Measurements from ENCODE around the gene C2CD4D.

The C2CD4D gene

DNA sequence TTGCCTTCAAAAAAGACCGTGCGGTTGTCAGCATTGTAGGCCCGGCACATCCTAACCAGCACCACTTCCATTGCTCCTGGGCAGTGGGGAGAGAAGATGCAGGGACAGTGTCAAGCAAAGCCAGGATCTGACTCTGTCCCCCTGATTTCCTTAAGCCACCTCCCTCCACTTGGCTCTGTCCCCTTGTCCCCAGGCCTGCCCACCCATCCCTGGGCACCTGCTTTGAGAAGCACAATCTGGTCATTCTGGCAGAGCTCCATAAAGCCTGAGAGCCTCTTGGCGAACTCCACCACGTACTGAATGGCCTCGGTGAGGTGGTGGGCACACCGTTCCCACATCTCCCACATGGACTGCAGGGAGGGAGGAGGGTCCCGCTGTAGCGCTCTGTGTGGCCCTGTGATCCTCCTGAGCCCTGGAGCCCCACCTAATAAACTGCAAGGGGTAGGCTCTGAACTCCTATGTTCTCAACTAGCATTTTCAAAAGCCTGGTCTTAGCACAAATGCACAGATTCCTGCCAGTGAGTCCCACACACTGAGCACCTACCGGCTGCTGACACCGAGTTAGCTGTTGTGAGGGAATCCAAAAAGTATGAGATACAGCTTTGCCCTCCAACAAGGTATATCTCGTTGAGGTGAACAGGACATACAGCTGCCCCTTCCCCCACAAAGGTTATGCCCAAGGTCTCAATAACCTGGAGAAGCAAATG lies 26.2 kb downstream of the C2CD4D start:
- Histone ChIP-seq H4K20me1 (ENCODE audit: low read depth, low read length) (no peaks in the 10 kb centered on the region), H3K27me3 (ENCODE audit: low read length) (no peaks in the 10 kb centered on the region)

DNA sequence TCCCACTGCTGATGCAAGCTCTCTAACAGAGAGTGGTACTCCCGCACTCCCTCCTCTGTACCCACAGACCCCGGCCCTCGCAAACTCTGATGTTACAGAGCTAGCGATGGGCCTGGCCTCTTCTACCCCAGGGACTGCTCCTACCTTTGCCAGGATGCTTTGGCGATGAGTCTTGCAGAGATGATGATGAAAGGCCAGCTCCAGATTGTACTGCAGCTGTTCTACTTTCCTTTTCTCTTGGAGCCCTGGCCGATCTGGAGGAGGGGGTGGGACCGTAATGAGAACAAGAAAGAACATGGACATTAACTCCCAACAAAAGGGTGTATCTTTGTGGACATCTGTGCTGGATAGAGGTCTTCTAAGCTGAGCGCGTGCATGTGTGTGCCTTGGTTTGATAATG lies 28.4 kb downstream of the C2CD4D start:
- TF ChIP-seq EZH2phosphoT487 (conservative IDR thresholded peaks at IDR 0.05; ENCODE audit: low read length), result no peak
- TF ChIP-seq, protein P1, sequence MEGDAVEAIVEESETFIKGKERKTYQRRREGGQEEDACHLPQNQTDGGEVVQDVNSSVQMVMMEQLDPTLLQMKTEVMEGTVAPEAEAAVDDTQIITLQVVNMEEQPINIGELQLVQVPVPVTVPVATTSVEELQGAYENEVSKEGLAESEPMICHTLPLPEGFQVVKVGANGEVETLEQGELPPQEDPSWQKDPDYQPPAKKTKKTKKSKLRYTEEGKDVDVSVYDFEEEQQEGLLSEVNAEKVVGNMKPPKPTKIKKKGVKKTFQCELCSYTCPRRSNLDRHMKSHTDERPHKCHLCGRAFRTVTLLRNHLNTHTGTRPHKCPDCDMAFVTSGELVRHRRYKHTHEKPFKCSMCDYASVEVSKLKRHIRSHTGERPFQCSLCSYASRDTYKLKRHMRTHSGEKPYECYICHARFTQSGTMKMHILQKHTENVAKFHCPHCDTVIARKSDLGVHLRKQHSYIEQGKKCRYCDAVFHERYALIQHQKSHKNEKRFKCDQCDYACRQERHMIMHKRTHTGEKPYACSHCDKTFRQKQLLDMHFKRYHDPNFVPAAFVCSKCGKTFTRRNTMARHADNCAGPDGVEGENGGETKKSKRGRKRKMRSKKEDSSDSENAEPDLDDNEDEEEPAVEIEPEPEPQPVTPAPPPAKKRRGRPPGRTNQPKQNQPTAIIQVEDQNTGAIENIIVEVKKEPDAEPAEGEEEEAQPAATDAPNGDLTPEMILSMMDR (IDR thresholded peaks at IDR 0.05; ENCODE audit: insufficient read depth, low read length, poor library complexity, severe bottlenecking), result no peak
- no peaks in the 10 kb centered on the region for H4K20me1 ChIP-seq (ENCODE audit: low read depth, low read length)
- no peaks in the 10 kb centered on the region for H3K79me2 ChIP-seq (ENCODE audit: insufficient read depth, low read length)
- H3F3A ChIP-seq (ENCODE audit: insufficient read depth), result no peaks in the 10 kb centered on the region
- no peaks in the 10 kb centered on the region for H3K27me3 ChIP-seq (ENCODE audit: low read length)
- no peak overlapping the region for H3K4me3 ChIP-seq (ENCODE audit: insufficient read depth, low read length, poor library complexity, severe bottlenecking)
- H3K9me3 ChIP-seq (ENCODE audit: insufficient read depth, low read length), result no peaks in the 10 kb centered on the region
- no peak overlapping the region for H3K4me2 ChIP-seq (ENCODE audit: low read depth, low read length, poor library complexity, severe bottlenecking)
- H3K9me2 ChIP-seq (replicated peaks; ENCODE audit: insufficient read depth, low read length), result no peaks in the 10 kb centered on the region
- H3K27ac ChIP-seq (ENCODE audit: low read depth, low read length), result no peak overlapping the region
- no peaks in the 10 kb centered on the region for H3K36me3 ChIP-seq (ENCODE audit: low read length)
- H2AFZ ChIP-seq (ENCODE audit: low read depth, low read length, severe bottlenecking), result no peak overlapping the region
- H3K9ac ChIP-seq (ENCODE audit: low read length), result no peak overlapping the region

More for the DNA sequence above, 26.2 kb downstream of the C2CD4D start:
- H3K4me3 ChIP-seq (ENCODE audit: insufficient read depth, low read length, poor library complexity, severe bottlenecking), result no peak overlapping the region
- H3K9ac ChIP-seq (ENCODE audit: low read length), result no peak overlapping the region
- no peaks in the 10 kb centered on the region for H3F3A ChIP-seq (ENCODE audit: insufficient read depth)
- H2AFZ ChIP-seq (ENCODE audit: low read depth, low read length, severe bottlenecking), result no peak overlapping the region
- no peaks in the 10 kb centered on the region for H3K79me2 ChIP-seq (ENCODE audit: insufficient read depth, low read length)
- H3K9me2 ChIP-seq (replicated peaks; ENCODE audit: insufficient read depth, low read length), result no peaks in the 10 kb centered on the region
- no peaks in the 10 kb centered on the region for H3K9me3 ChIP-seq (ENCODE audit: insufficient read depth, low read length)
- H3K4me2 ChIP-seq (ENCODE audit: low read depth, low read length, poor library complexity, severe bottlenecking), result no peak overlapping the region
- H3K27ac ChIP-seq (ENCODE audit: low read depth, low read length), result no peak overlapping the region
- no peak for TF ChIP-seq EZH2phosphoT487 (conservative IDR thresholded peaks at IDR 0.05; ENCODE audit: low read length)
- TF ChIP-seq, protein P1 (IDR thresholded peaks at IDR 0.05; ENCODE audit: insufficient read depth, low read length, poor library complexity, severe bottlenecking), result no peak
- no peaks in the 10 kb centered on the region for H3K36me3 ChIP-seq (ENCODE audit: low read length)

DNA sequence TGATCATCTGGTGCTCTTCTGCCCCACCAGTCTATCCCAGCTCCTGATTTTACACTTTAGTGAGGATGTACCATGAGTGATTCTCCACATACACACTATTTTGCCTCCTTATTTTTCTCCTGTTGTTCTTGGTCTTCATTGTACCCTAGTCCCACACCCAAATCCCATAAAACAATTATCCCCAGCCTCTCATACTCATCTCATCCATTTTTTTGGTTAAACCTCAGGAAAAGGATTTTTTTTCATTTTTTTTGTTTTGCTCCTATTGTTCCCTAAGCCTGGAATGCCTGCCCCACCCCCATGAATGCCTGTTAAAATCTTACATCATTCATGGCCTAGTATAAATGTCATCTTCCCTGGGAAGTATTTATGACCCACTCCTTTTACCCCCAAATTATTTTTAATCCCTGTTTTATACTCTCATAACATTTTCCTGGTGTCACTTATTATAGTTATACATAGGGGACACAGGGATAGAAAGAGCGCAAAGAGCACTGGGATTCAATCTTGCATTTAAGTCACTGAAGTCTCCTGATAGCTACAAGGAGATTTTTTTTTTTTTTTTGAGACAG lies 29.5 kb downstream of the C2CD4D start:
- Histone ChIP-seq H4K20me1 (ENCODE audit: low read depth, low read length) (no peaks in the 10 kb centered on the region), H3K27ac (ENCODE audit: low read depth, low read length) (no peak overlapping the region), H3K4me3 (ENCODE audit: insufficient read depth, low read length, poor library complexity, severe bottlenecking) (no peak overlapping the region), H3K9me3 (ENCODE audit: insufficient read depth, low read length) (no peaks in the 10 kb centered on the region), H3K79me2 (ENCODE audit: insufficient read depth, low read length) (no peaks in the 10 kb centered on the region), H3K4me2 (ENCODE audit: low read depth, low read length, poor library complexity, severe bottlenecking) (no peak overlapping the region), H3K27me3 (ENCODE audit: low read length) (no peaks in the 10 kb centered on the region), H3F3A (ENCODE audit: insufficient read depth) (no peaks in the 10 kb centered on the region), H3K9me2 (replicated peaks; ENCODE audit: insufficient read depth, low read length) (no peaks in the 10 kb centered on the region), H3K9ac (ENCODE audit: low read length) (no peak overlapping the region), H3K36me3 (ENCODE audit: low read length) (no peaks in the 10 kb centered on the region), H2AFZ (ENCODE audit: low read depth, low read length, severe bottlenecking) (no peak overlapping the region)
- no peak for TF ChIP-seq EZH2phosphoT487 (conservative IDR thresholded peaks at IDR 0.05; ENCODE audit: low read length)
- TF ChIP-seq, protein P1 (IDR thresholded peaks at IDR 0.05; ENCODE audit: insufficient read depth, low read length, poor library complexity, severe bottlenecking), result no peak

Data from SU-DHL-6 (cell line).